Activated naive CD4-positive, alpha-beta T cell treated with anti-CD3 and anti-CD28 coated beads, Interleukin-2, amount 50 U/mL, for 72 hours (primary cell): ENCODE data around the gene MAN1B1. TPM values are rescaled to one million over a fixed set of nuclear protein-coding genes. Genes with fewer than 3 reads are reported as not detected.
"Not testable (repeated sequence)": the region's sequence is repeated elsewhere in the genome, so short reads cannot be mapped to it uniquely, and the experiment has no call there.

Experiments
- ATAC-seq, 2 donors: fragments of 150-1000 bp; cut with Tn5 transposase; 2 replicates each; pipeline ENCODE4 v1.10.0; 2021; ENCODE audit warnings: mild to moderate bottlenecking in 2 of 2, moderate library complexity in 2 of 2
- DNase-seq, 2 donors: peaks; one replicate each; pipeline ENCODE4 v3.0.0; 2021 to 2022; ENCODE audit warnings: low spot score in 2 of 2
- H3K27ac Mint-ChIP-seq, 2 donors: one replicate each; pipeline ENCODE4 v1.8.0; 2022; ENCODE audit warnings: mild to moderate bottlenecking in 2 of 2, mixed read lengths in 2 of 2
- H3K36me3 Mint-ChIP-seq, 2 donors: one replicate each; pipeline ENCODE4 v1.8.0; 2022; ENCODE audit warnings: mixed read lengths in 2 of 2
- H3K9me3 Mint-ChIP-seq, 2 donors: one replicate each; pipeline ENCODE4 v1.8.0; 2022; ENCODE audit warnings: mixed read lengths in 2 of 2
- total RNA-seq, 2 donors: library from RNA; stranded (reverse); gene quantifications; one replicate each; pipeline ENCODE4 v1.2.3, GENCODE V29; 2022

MAN1B1 gene
- total RNA-seq, 2 donors from 2014 or later = 23.8 to 41.4 TPM

DNA sequence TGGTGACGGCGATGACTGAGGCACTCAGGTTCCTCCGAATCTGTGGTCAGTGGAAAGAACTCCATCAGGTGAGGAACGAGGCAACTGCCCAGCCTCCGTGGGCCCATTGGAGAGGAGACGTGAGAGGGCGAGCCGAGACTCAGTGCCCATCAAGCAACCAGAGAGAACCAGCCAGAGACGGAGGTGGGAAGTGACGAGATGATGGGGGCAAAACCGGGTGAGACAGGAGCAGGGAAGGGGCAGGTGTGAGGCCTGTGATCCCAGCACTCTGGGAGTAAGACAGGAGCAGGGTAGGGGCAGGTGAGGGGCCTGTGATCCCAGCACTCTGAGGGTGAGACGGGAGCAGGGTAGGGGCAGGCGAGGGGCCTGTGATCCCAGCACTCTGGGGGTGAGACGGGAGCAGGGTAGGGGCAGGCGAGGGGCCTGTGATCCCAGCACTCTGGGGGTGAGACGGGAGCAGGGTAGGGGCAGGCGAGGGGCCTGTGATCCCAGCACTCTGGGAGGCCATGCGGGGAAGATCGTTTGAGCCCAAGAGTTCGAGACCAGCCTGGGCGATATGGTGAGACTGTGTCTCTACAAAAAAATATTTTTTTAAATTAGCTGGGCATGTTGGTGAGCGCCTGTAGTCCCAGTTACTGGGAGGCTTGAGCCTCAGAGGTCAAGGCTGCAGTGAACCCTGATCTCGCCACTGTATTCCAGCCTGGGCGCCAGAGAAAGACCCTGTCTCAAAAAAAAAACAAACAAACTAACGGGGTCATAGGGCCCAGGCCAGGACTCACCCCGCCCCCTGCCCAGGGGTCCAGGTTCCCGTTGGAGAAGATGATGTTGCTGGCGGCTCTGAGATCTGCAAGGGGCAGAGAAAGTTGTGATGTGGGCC, 24.4 kb downstream of the MAN1B1 start:
- ATAC-seq = no peak
- Mint-ChIP-seq H3K36me3 (no peaks in the 10 kb centered on the region), H3K9me3 (no peaks in the 10 kb centered on the region), H3K27ac (no peak overlapping the region)
- DNase-seq = no peak

GRCh38 chr9:137111788-137112563, 25.2 kb downstream of the MAN1B1 start:
- ATAC-seq (no peak), DNase-seq (no peak)
- H3K36me3 Mint-ChIP-seq = no peaks in the 10 kb centered on the region
- no peak overlapping the region for H3K27ac Mint-ChIP-seq
- no peaks in the 10 kb centered on the region for H3K9me3 Mint-ChIP-seq

- Mint-ChIP-seq H3K9me3 (no peaks in the 10 kb centered on the region), H3K27ac (no peak overlapping the region), H3K36me3 (no peaks in the 10 kb centered on the region)
- ATAC-seq (no peak), DNase-seq (no peak)
Observed at GRCh38 chr9:137112564-137113384, 26.0 kb downstream of the MAN1B1 start.

GRCh38 chr9:137113385-137114159, 26.8 kb downstream of the MAN1B1 start:
- Mint-ChIP-seq H3K27ac (no peak overlapping the region), H3K9me3 (no peaks in the 10 kb centered on the region), H3K36me3 (no peaks in the 10 kb centered on the region)
- peak; percentile 32 to 40 for ATAC-seq
- no peak for DNase-seq

DNA sequence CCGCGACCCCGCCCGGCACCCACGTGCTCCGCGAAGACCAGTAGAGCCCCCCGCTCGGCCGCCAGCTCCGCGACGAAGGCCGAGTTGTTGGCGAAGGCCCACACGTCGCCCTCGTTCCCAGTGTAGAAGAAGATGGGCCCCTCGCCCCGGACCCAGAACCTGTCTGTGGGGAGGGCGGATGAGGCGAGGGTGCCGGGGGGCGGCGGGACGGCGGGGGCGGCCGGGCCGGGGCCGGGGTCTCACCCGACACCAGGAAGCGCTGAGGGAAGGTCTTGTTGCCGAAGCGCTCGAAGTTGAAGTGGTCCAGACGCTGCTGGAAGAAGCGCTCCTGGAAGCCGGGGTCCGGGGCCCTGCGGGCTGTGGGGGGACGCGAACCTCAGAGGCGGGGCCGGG, 27.4 kb downstream of the MAN1B1 start:
- H3K36me3 Mint-ChIP-seq = no peaks in the 10 kb centered on the region
- DNase-seq (no peak), ATAC-seq (peak; percentile 18 to 21)
- peak overlapping the region in 1 of 2 donors; percentile 29 for H3K27ac Mint-ChIP-seq
- no peaks in the 10 kb centered on the region for H3K9me3 Mint-ChIP-seq

DNA sequence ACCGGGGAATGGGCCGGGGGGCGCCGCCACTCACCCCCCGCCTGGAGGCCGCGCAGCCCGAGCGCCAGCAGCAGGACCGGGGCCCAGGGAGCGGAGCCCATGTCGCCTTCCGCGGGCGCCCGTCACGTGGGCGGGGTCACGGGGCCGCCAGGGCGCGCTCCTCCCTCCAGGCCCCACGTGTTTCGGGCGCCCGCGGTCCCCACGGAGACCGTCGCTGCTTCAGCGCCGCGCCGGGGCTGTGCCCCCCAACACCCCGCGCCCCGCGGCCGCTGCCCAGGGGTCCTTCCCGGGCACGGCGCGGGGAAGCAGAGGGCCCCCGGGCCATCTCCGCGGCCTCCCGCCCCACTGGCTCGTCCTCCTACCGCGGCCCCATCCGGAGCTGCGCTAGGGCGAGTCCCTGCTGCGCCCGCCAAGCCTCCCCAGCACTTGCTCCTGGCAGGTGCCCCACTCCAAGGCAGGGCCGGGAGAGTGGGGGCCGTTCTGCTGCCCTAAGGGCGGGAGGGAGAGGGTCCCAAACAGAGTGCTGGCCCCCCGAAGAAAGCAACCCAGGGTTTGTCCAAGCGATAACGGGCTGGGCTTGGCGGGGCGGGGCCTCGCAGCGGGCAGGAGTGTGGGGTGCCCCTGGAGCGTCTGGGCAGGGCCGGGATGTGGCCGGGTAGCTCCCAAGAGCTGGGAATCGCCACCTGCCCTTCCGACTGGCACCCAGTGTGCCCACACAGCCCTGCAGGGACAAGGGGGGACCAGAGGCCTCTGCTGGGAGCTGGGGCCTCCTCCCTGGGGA, 28.0 kb downstream of the MAN1B1 start, which contains the start of gene DPP7:
Gene DPP7, minus strand, starts transcription at position 121 of the 781 bp plus-strand sequence. Its CDS starts 20 bp downstream, at position 101.
- H3K36me3 Mint-ChIP-seq = no peaks in the 10 kb centered on the region
- peak; percentile 90 to 96 for ATAC-seq
- peak; percentile 83 to 84 for DNase-seq
- H3K27ac Mint-ChIP-seq = peak within 1 kb of the TSS in 1 of 2 donors; percentile 29
- no peaks in the 10 kb centered on the region for H3K9me3 Mint-ChIP-seq

DNA sequence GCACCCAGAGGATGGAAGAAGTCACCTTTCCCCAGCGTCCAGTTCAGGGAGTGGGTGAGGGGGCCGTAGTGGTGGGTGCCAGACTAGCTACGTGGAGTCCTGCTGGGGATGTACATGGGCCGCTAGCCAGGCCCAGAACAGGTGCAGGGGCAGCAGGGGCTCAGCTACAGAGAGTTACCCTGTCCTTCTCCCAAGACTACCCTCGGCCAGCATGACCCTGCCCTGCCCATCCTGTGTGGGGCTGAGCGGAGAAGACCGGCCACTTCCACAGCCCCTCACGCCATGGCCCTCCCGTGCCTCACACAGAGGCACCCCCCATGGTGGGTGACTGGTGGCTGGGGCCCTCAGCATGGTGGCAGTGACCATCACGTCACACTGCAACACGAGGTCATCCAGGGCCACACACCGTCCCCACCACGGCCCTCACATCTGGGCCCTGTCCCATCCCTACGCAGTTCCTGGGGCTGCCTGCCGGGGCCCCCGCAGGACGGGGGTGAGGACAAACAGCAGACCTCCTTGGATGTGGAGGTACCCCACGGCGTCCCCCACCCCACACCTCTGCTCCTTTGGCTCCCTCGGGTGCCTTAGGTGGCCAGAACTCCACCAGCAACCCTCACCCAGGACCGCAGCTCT, 28.7 kb downstream of the MAN1B1 start:
- Mint-ChIP-seq H3K36me3 (no peaks in the 10 kb centered on the region), H3K27ac (no peak overlapping the region), H3K9me3 (no peaks in the 10 kb centered on the region)
- DNase-seq (no peak), ATAC-seq (no peak)

- H3K36me3 Mint-ChIP-seq = no peaks in the 10 kb centered on the region
- DNase-seq = no peak
- no peak overlapping the region for H3K27ac Mint-ChIP-seq
- ATAC-seq = no peak
- H3K9me3 Mint-ChIP-seq = no peaks in the 10 kb centered on the region
Observed at GRCh38 chr9:137116027-137116507, 29.3 kb downstream of the MAN1B1 start.

DNA sequence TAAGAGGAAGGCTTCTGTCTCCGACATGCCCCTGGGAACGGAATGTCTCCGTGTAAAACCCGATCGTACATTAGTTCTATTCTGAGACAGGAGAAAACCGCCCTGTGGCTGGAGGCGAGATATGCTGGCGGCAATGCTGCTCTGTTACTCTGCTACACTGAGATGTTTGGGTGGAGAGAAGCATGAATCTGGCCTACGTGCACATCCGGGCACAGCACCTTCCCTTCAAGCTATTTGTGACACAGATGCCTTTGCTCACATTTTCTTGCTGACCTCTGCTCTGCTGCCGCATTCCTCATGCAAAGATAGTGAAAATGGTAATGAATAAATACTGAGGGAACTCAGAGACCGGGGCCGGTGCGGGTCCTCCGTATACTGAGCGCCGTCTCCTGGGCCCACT, 29.9 kb downstream of the MAN1B1 start:
- Mint-ChIP-seq H3K9me3 (no peaks in the 10 kb centered on the region), H3K36me3 (no peaks in the 10 kb centered on the region), H3K27ac (no peak overlapping the region)
- ATAC-seq (no peak), DNase-seq (no peak)

GRCh38 chr9:137117269-137117731, 30.5 kb downstream of the MAN1B1 start:
- Mint-ChIP-seq H3K9me3 (no peaks in the 10 kb centered on the region), H3K27ac (no peak overlapping the region), H3K36me3 (no peaks in the 10 kb centered on the region)
- no peak for DNase-seq
- ATAC-seq = no peak

- not testable (repeated sequence) for H3K36me3 Mint-ChIP-seq, ATAC-seq, DNase-seq, H3K27ac Mint-ChIP-seq, H3K9me3 Mint-ChIP-seq
Observed at GRCh38 chr9:137118092-137118603, 31.4 kb downstream of the MAN1B1 start.

- ATAC-seq = peak in 1 of 2 donors; percentile 43
- H3K27ac Mint-ChIP-seq, DNase-seq, H3K9me3 Mint-ChIP-seq, H3K36me3 Mint-ChIP-seq: not testable (repeated sequence)
Observed at GRCh38 chr9:137121927-137122795, 35.4 kb downstream of the MAN1B1 start.

GRCh38 chr9:137122796-137123467, 36.1 kb downstream of the MAN1B1 start:
- not testable (repeated sequence) for DNase-seq, ATAC-seq, H3K27ac Mint-ChIP-seq, H3K9me3 Mint-ChIP-seq, H3K36me3 Mint-ChIP-seq
